HepG2 (cell line): ENCODE measurements around the gene KIF13A. TPM values are rescaled to one million over a fixed set of nuclear protein-coding genes. Genes with fewer than 3 reads are reported as not detected.

ENCODE experiments used
- ATAC-seq: fragments of 200-7000 bp; cut with Tn5 transposase; 3 replicates; pipeline ENCODE4 v1.9.1; 2020; ENCODE audit warnings: mild to moderate bottlenecking, moderate library complexity
- BruUV-seq: library from RNA; stranded (reverse); fragments of 400-500 nt; replicated peaks from 2 replicates; lab custom pipeline; 2021; lab: Mats Ljungman, UMichigan
- CTCF ChIA-PET: fragments of 300-600 bp; formaldehyde crosslinking; extraction: SDS; loops from one replicate; lab custom pipeline; 2021; ENCODE audit warnings: low total read pairs, inconsistent platforms, low intra/inter-chr PET ratio; lab: Yijun Ruan, JAX
- POLR2A ChIA-PET: fragments of 350-600 bp; sonication (Branson Sonifier 250); formaldehyde crosslinking; loops from one replicate; lab custom pipeline; 2020; ENCODE audit warnings: antibody characterized with exemption, inconsistent platforms; lab: Yijun Ruan, JAX
- DNase-seq: peaks from one replicate; pipeline ENCODE4 v3.0.0-alpha.2; 2015; ENCODE audit warnings: low spot score
- FAIRE-seq: peaks from 3 replicates; lab custom pipeline; 2011; peaks lifted over from hg19 to GRCh38; lab: Jason Lieb, UNC
- H2AFZ ChIP-seq: one replicate; pipeline ENCODE4 v1.6.1; 2011; ENCODE audit warnings: low read length, inconsistent platforms
- H3K27ac ChIP-seq: fragments of 300-600 bp; 3 replicates; pipeline ENCODE4 v1.8.0; 2011; ENCODE audit warnings: mixed run types, mild to moderate bottlenecking, mixed read lengths, low read length, inconsistent platforms; ENCODE audit not compliant: insufficient read depth; ENCODE audit errors: extremely low read length
- H3K27me3 ChIP-seq, 2 experiments: fragments of 200-600 bp in 1 of 2; 2 replicates in 1 of 2; 3 replicates in 1 of 2; pipeline versions ENCODE4 v1.6.0 to v1.8.0; 2011; ENCODE audit warnings: low read length in 2 of 2, mild to moderate bottlenecking in 2 of 2, moderate library complexity in 2 of 2, inconsistent platforms in 1 of 2; ENCODE audit not compliant: insufficient read depth in 2 of 2, control insufficient read depth in 1 of 2
- H3K36me3 ChIP-seq, 2 experiments: fragments of 200-600 bp in 1 of 2; replicated peaks in 1 of 2; 2 replicates in 1 of 2; 3 replicates in 1 of 2; pipeline versions ENCODE4 v1.5.1 to v1.8.0; 2011; ENCODE audit warnings: low read length in 2 of 2, inconsistent platforms in 1 of 2; ENCODE audit not compliant: insufficient read depth in 2 of 2, control insufficient read depth in 1 of 2
- H3K4me1 ChIP-seq: 2 replicates; pipeline ENCODE4 v1.5.1; 2012; ENCODE audit warnings: low read length, inconsistent platforms; ENCODE audit not compliant: insufficient read depth
- H3K4me2 ChIP-seq: 2 replicates; pipeline ENCODE4 v1.6.0; 2011; ENCODE audit warnings: low read depth, low read length, inconsistent platforms
- H3K4me3 ChIP-seq, 3 experiments: fragments of 200-600 bp in 1 of 3; sonication (generic), shearing (Covaris generic) in 1 of 3; replicated peaks in 1 of 3; 2 replicates each; pipeline ENCODE4 v1.5.1; 2011 to 2016; ENCODE audit warnings: low read length in 3 of 3, inconsistent platforms in 2 of 3, low read depth in 2 of 3, mild to moderate bottlenecking in 2 of 3, control low read depth in 1 of 3, mixed read lengths in 1 of 3; ENCODE audit not compliant: insufficient read depth in 1 of 3
- H3K79me2 ChIP-seq: one replicate; pipeline ENCODE4 v1.6.1; 2011; ENCODE audit warnings: low read length, inconsistent platforms; ENCODE audit not compliant: insufficient read depth
- H3K9ac ChIP-seq: 2 replicates; pipeline ENCODE4 v1.6.0; 2011; ENCODE audit warnings: mild to moderate bottlenecking, low read depth, low read length, inconsistent platforms; ENCODE audit not compliant: insufficient read depth
- H3K9me3 ChIP-seq: 2 replicates; pipeline ENCODE4 v1.5.1; 2012; ENCODE audit warnings: mild to moderate bottlenecking, low read length
- H4K20me1 ChIP-seq: 2 replicates; pipeline ENCODE4 v1.6.0; 2011; ENCODE audit warnings: inconsistent platforms, mild to moderate bottlenecking, low read length, moderate library complexity; ENCODE audit not compliant: insufficient read depth
- CEBPB ChIP-seq: IDR thresholded peaks from 2 replicates; pipeline ENCODE4 v1.6.1; 2011; ENCODE audit warnings: low read depth, low read length, improper control_type of control experiment, borderline replicate concordance
- CEBPG ChIP-seq: IDR thresholded peaks from 2 replicates; pipeline ENCODE4 v1.6.1; 2016
- ESRRA ChIP-seq: sonication (generic); formaldehyde crosslinking; IDR thresholded peaks from 2 replicates; pipeline ENCODE4 v1.5.1; 2020; ENCODE audit warnings: mild to moderate bottlenecking, low read depth, missing genetic modification reagents
- GABPB1 ChIP-seq: IDR thresholded peaks from 2 replicates; pipeline ENCODE4 v1.6.1; 2016; ENCODE audit warnings: mild to moderate bottlenecking, missing genetic modification reagents, moderate library complexity, missing compliant biosample characterization
- HDAC6 ChIP-seq: fragments of 200-600 bp; sonication (generic); IDR thresholded peaks from 2 replicates; pipeline ENCODE4 v1.7.0; 2017; ENCODE audit warnings: mild to moderate bottlenecking, antibody characterized with exemption, low read length, low read depth
- MAFK ChIP-seq, 2 experiments: IDR thresholded peaks in 1 of 2; conservative IDR thresholded peaks in 1 of 2; 2 replicates each; pipeline ENCODE4 v1.6.1; 2011; ENCODE audit warnings: improper control_type of control experiment in 2 of 2, low read length in 2 of 2
- MTA1 ChIP-seq: sonication (generic); formaldehyde crosslinking; IDR thresholded peaks from 2 replicates; pipeline ENCODE4 v1.4.0; 2020; ENCODE audit warnings: missing genetic modification reagents, mild to moderate bottlenecking, borderline replicate concordance
- NR0B2 ChIP-seq: sonication (generic); formaldehyde crosslinking; IDR thresholded peaks from 2 replicates; pipeline ENCODE4 v1.4.0; 2020; ENCODE audit warnings: mild to moderate bottlenecking, missing genetic modification reagents
- NR2F1 ChIP-seq, 2 experiments: fragments of 450-650 bp in 1 of 2; formaldehyde crosslinking in 1 of 2; IDR thresholded peaks; 2 replicates each; pipeline versions ENCODE4 v1.5.0 to v1.6.1; 2016 to 2020; ENCODE audit warnings: mild to moderate bottlenecking in 1 of 2, missing compliant biosample characterization in 1 of 2, missing genetic modification reagents in 1 of 2, moderate library complexity in 1 of 2
- PHF20 ChIP-seq: sonication (generic); formaldehyde crosslinking; IDR thresholded peaks from 2 replicates; pipeline ENCODE4 v1.5.0; 2020; ENCODE audit warnings: mild to moderate bottlenecking, missing genetic modification reagents
- RELA ChIP-seq: sonication (generic); formaldehyde crosslinking; IDR thresholded peaks from 2 replicates; pipeline ENCODE4 v1.4.0; 2020; ENCODE audit warnings: missing genetic modification reagents
- SIN3A ChIP-seq: IDR thresholded peaks from 2 replicates; pipeline ENCODE4 v1.6.1; 2011; ENCODE audit warnings: low read depth, mild to moderate bottlenecking, control low read depth, low read length, borderline replicate concordance
- SMAD1 ChIP-seq: sonication (generic); formaldehyde crosslinking; IDR thresholded peaks from 2 replicates; pipeline ENCODE4 v1.4.0; 2020; ENCODE audit warnings: missing genetic modification reagents, low read depth, mild to moderate bottlenecking, borderline replicate concordance
- SNRNP70 ChIP-seq: fragments of 200-400 bp; formaldehyde crosslinking; IDR thresholded peaks from 2 replicates; pipeline ENCODE4 v1.6.1; 2017; ENCODE audit warnings: mild to moderate bottlenecking, low read depth, low read length, moderate library complexity
- SP140L ChIP-seq: sonication (generic); formaldehyde crosslinking; IDR thresholded peaks from 2 replicates; pipeline ENCODE4 v1.4.0; 2020; ENCODE audit warnings: missing genetic modification reagents, borderline replicate concordance
- U2AF2 ChIP-seq: fragments of 200-400 bp; formaldehyde crosslinking; IDR thresholded peaks from 2 replicates; pipeline ENCODE4 v1.6.1; 2017; ENCODE audit warnings: low read depth, mild to moderate bottlenecking, low read length
- ZBTB38 ChIP-seq: sonication (generic); formaldehyde crosslinking; IDR thresholded peaks from 2 replicates; pipeline ENCODE4 v1.5.1; 2020; ENCODE audit warnings: mild to moderate bottlenecking, missing genetic modification reagents
- ZNF331 ChIP-seq: sonication (generic); formaldehyde crosslinking; IDR thresholded peaks from 2 replicates; pipeline ENCODE4 v1.4.0; 2020; ENCODE audit warnings: missing genetic modification reagents
- ZNF362 ChIP-seq: sonication (generic); formaldehyde crosslinking; IDR thresholded peaks from 2 replicates; pipeline ENCODE4 v1.4.0; 2020; ENCODE audit warnings: missing genetic modification reagents, mild to moderate bottlenecking, borderline replicate concordance
- WGBS: methylation state at CpG from one replicate; pipeline ENCODE4 v1.1.6; 2017; ENCODE audit warnings: low lambda C conversion rate; 5-methylcytosine and 5-hydroxymethylcytosine counted together
- in situ Hi-C: cut with HindIII; loops from 2 replicates; pipeline ENCODE4 v1.10.0; 2017; ENCODE audit warnings: low pct_unique_long_range_greater_than_20kb; ENCODE audit not compliant: extremely low pct_ligation_motif_present
- intact Hi-C: fragments of 100-400 bp; cut with micrococcal nuclease; formaldehyde crosslinking; loops from one replicate; pipeline ENCODE4 v1.10.0; 2022; ENCODE audit not compliant: unreplicated experiment
- polyA plus RNA-seq, 8 experiments: library from polyadenylated mRNA; depleted of rRNA in 3 of 8; stranded (reverse) in 7 of 8; unstranded in 1 of 8; fragments of >200 nt; fragmentation: Illumina TruSeq in 4 of 8; extraction: Trizol in 4 of 8; gene quantifications; 2 replicates each; pipeline versions ENCODE4 v1.2.1 to v1.2.3, GENCODE V29; 2011 to 2016; ENCODE audit warnings: low read depth in 4 of 8, missing spikeins in 1 of 8, mixed read lengths in 1 of 8; ENCODE audit not compliant: insufficient read depth in 1 of 8
- total RNA-seq, 5 experiments: library from RNA; depleted of rRNA; stranded (reverse); fragments of >200 nt; fragmentation: Illumina TruSeq; extraction: Trizol; gene quantifications; 2 replicates each; pipeline ENCODE4 v1.2.3, GENCODE V29; 2016; ENCODE audit warnings: low read depth in 1 of 5
- TF ChIP-seq, protein P1 (sequence below): sonication (generic); formaldehyde crosslinking; IDR thresholded peaks from 2 replicates; pipeline ENCODE4 v1.4.0; 2020; ENCODE audit warnings: missing genetic modification reagents

KIF13A gene
- total and polyA plus RNA-seq, 2 of the 13 experiments (the other 11 are each of a cell fraction or from before 2014, with no cell fraction given): 21.1 to 37.2 TPM

DNA sequence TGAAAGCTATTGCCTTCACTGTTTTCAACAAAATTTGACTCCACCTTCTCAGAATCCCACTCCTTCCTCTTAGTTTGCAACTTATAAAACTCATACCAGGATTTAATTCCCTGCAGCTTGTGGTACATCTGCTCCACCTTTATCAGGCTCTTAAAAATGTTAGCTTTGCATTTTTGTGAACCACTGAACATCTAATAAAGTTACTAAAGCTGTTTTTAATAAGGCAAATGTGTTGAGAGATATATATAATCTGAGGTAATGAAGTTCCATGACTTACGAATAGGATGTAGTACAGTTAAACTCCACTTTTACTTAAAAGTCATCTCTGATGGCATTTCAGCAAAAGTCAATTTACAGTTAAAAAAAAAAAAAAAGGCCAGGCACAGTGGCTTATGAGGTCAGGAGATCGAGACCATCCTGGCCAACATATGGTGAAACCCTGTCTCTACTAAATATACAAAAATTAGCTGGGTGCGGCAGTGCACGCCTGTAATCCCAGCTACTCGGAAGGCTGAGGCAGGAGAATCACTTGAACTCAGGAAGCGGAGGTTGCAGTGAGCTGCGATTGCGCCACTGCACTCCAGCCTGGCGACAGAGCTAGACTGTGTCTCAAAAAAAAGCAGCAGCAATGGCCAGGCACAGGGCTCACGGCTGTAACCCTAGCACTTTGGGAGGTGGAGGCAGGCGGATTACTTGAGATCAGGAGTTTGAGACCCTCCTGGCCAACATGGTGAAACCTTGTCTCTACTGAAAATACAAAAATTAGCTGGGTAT is 106.2 kb downstream of the KIF13A start:
- no peak for TF ChIP-seq U2AF2
- TF ChIP-seq CEBPG: peak; percentile 74
- TF ChIP-seq SIN3A: no peak
- TF ChIP-seq ZBTB38 (CRISPR knock-in tag): 0 out of 2 replicates have a peak, but pooled peaks have one; percentile 25
- no peak for TF ChIP-seq GABPB1 (CRISPR knock-in tag)
- TF ChIP-seq MTA1 (CRISPR knock-in tag): peak; percentile 39; the same call in 1 of the 2 replicates
- TF ChIP-seq SMAD1 (CRISPR knock-in tag): no peak
- no peak for TF ChIP-seq SNRNP70
- no peak for TF ChIP-seq NR0B2 (CRISPR knock-in tag)
- 0 out of 2 replicates have a peak, but pooled peaks have one; percentile 23 for TF ChIP-seq ZNF362 (CRISPR knock-in tag)
- no peak for TF ChIP-seq RELA (CRISPR knock-in tag)
- TF ChIP-seq PHF20: no peak
- no peak for TF ChIP-seq ESRRA (CRISPR knock-in tag)
- no peak for TF ChIP-seq SP140L (CRISPR knock-in tag)
- TF ChIP-seq, protein P1, sequence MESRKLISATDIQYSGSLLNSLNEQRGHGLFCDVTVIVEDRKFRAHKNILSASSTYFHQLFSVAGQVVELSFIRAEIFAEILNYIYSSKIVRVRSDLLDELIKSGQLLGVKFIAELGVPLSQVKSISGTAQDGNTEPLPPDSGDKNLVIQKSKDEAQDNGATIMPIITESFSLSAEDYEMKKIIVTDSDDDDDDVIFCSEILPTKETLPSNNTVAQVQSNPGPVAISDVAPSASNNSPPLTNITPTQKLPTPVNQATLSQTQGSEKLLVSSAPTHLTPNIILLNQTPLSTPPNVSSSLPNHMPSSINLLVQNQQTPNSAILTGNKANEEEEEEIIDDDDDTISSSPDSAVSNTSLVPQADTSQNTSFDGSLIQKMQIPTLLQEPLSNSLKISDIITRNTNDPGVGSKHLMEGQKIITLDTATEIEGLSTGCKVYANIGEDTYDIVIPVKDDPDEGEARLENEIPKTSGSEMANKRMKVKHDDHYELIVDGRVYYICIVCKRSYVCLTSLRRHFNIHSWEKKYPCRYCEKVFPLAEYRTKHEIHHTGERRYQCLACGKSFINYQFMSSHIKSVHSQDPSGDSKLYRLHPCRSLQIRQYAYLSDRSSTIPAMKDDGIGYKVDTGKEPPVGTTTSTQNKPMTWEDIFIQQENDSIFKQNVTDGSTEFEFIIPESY (CRISPR knock-in tag): peak; percentile 71
- TF ChIP-seq MAFK (conservative IDR thresholded peaks at IDR 0.05 in 1 of 2, IDR thresholded peaks at IDR 0.05 in 1 of 2; ENCODE audit: low read length in 2 of 2): 0 out of 4 replicates have a peak, but pooled peaks of 1 of the 2 experiments have one; percentile 12
- TF ChIP-seq ZNF331 (CRISPR knock-in tag): no peak
- peak; percentile 52; the same call in 1 of the 2 replicates for TF ChIP-seq CEBPB
- TF ChIP-seq NR2F1 (CRISPR knock-in tag; IDR thresholded peaks at IDR 0.05): no peak
- TF ChIP-seq HDAC6: no peak
- Histone ChIP-seq H3K27ac (no peak overlapping the region), H3K4me3 (no peak overlapping the region), H3K27me3 (no peaks in the 10 kb centered on the region), H3K36me3 (no peaks in the 10 kb centered on the region), H3K9me3 (no peaks in the 10 kb centered on the region), H3K4me1 (peaks cover 40% of the 10 kb centered on the region), H3K9ac (no peak overlapping the region), H2AFZ (no peak overlapping the region), H3K4me2 (no peak overlapping the region), H4K20me1 (no peaks in the 10 kb centered on the region), H3K79me2 (no peaks in the 10 kb centered on the region)
- ChIA-PET CTCF (no interaction called here), POLR2A (interaction anchor here (0.7 kb wide), 1 partner anchor 38 kb away, joined by 3 read pairs; no protein-coding TSS in a partner anchor)
- DNase-seq (no peak), FAIRE-seq (no peak), ATAC-seq (no peak)
- WGBS: 96% methylated on average over 11 of the region's 11 CpGs
- in situ Hi-C loops (no loop called here), intact Hi-C loops (no loop called here)
- no TSS peak for BruUV-seq
